AG04449 (cell line): ENCODE measurements around the gene NOS1AP.

Source experiments
- CTCF ChIA-PET: fragments of 350-600 bp; formaldehyde crosslinking; extraction: SDS; loops from one replicate; lab custom pipeline; 2021; ENCODE audit warnings: antibody characterized with exemption; lab: Yijun Ruan, JAX
- POLR2A ChIA-PET: fragments of 400-600, 350-600 bp; formaldehyde crosslinking; extraction: SDS; loops from one replicate; lab custom pipeline; 2020; ENCODE audit warnings: antibody characterized with exemption, inconsistent platforms; lab: Yijun Ruan, JAX
- DNase-seq: peaks from one replicate; pipeline ENCODE4 v3.0.0-alpha.2; 2010; ENCODE audit warnings: low read depth, low spot score
- H3K4me3 ChIP-seq: 2 replicates; pipeline ENCODE4 v1.5.1; 2011; ENCODE audit warnings: low read depth, mild to moderate bottlenecking, control low read depth, low read length
- TF ChIP-seq, protein P1 (sequence below): IDR thresholded peaks from one replicate; pipeline ENCODE4 v1.5.1; 2011; ENCODE audit warnings: mild to moderate bottlenecking, moderate library complexity, low read length, control low read depth, inconsistent platforms; ENCODE audit not compliant: insufficient read depth; ENCODE audit errors: missing control alignments

NOS1AP gene

DNA sequence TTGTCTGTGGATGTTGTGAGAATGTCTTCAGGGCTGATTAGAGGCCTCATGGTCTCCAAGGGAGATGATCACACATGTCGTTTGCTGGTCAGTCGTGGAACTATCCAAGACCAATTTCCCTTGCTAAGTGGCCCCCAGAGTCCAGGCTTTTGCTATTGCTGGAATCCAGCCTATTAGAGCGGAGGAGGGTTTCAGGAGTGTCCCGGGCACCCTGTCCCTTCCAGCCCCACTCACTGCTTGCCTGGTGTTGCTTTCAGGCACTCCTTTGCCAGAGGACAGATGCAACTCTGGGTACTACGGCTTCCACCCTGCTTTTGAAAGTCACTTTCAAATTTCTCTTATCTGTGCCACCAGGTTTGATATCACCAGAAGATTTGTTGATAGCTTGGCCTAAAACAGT lies 149.1 kb downstream of the NOS1AP start:
- ChIA-PET POLR2A (no interaction called here), CTCF (no interaction called here)
- TF ChIP-seq, protein P1, sequence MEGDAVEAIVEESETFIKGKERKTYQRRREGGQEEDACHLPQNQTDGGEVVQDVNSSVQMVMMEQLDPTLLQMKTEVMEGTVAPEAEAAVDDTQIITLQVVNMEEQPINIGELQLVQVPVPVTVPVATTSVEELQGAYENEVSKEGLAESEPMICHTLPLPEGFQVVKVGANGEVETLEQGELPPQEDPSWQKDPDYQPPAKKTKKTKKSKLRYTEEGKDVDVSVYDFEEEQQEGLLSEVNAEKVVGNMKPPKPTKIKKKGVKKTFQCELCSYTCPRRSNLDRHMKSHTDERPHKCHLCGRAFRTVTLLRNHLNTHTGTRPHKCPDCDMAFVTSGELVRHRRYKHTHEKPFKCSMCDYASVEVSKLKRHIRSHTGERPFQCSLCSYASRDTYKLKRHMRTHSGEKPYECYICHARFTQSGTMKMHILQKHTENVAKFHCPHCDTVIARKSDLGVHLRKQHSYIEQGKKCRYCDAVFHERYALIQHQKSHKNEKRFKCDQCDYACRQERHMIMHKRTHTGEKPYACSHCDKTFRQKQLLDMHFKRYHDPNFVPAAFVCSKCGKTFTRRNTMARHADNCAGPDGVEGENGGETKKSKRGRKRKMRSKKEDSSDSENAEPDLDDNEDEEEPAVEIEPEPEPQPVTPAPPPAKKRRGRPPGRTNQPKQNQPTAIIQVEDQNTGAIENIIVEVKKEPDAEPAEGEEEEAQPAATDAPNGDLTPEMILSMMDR, result no peak
- no peak overlapping the region for H3K4me3 ChIP-seq
- no peak for DNase-seq

DNA sequence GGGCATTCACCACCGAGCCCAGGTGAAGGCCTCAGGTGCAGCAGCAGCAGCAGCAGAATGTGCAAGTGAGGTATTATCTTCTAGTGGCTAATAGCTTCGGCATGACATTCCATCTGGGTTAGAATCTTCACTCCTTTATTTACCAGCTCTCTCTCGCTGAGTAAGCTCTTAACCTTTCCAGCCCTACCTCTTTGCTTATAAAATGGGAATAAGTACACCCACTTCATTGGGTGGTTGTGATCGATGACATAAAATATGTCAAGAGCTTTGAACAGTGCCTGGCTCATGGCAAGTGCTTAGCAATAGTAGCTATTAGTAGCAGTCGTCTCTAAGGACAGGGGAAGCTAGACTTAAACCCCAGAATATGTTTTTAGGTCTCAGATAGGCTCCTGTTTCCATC lies 149.5 kb downstream of the NOS1AP start:
- DNase-seq, result no peak
- ChIA-PET POLR2A (no interaction called here), CTCF (no interaction called here)

DNA sequence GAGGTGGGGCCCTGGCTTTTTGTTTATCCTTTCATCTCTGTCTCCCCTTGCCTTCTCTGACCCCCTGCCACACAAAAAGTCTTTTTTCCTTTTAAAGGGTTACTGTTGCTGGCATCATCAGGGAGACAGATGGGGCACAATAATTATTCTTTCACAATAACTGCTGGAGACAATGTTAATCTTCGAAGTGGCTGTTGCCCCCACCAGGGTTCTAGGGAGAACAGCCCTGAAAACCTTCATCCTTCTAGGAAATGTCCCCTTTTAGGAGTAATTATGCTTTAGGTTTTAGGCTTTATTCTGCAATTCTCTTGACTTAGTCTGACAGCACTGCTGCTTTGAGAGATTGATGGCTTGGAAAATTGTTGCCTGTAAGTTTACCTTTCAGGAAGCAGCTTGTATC lies 150.0 kb downstream of the NOS1AP start:
- TF ChIP-seq, protein P1, result no peak
- DNase-seq, result no peak
- POLR2A ChIA-PET, result no interaction called here
- CTCF ChIA-PET, result no interaction called here
- H3K4me3 ChIP-seq, result no peak overlapping the region

More for the DNA sequence above, 149.5 kb downstream of the NOS1AP start:
- H3K4me3 ChIP-seq, result no peak overlapping the region
- TF ChIP-seq, protein P1, result no peak

DNA sequence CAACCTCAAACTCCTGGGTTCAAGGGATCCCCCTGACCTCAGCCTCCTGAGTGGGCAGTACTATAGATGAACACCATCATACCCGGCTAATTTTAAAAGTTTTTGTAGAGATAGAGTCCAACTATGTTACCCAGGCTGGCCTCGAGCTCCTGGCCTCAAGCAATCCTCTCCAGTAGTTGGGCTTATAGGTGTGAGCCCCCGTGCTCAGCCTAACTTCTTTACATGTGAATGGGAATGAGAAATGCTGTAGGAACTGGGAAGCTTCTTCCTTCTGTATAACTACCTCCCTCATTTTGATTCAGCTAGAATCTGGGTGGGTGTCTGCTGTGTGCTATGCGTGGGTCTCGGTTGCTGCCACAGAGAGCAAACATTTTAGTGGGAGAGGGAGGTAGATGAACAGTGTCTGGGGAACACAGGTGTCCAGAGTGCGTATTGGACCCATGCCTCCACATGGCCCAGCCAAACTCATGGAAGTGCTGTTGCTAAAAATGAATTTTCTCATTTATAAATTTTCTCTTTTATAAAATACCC lies 150.6 kb downstream of the NOS1AP start:
- no peak for DNase-seq
- TF ChIP-seq, protein P1, result no peak
- H3K4me3 ChIP-seq, result no peak overlapping the region
- POLR2A ChIA-PET, result no interaction called here
- CTCF ChIA-PET, result no interaction called here

DNA sequence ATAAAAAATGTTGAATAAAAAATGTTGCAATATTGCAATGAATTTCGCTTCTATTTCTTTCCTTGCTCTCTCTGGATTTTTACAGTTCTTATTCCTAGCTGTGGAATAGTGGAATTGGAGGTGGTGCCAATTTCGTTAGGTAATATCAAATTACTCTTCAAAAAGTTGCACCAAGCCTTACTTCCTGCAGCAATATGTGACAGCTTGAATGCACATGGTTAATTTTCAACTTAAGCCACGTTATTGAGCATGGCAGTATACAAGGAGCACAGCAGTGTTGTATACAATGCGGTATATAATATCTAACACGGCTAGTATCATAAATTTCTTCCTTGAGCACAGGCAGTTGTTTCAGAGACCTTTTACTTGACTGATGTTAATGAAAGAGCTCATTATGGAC lies 152.5 kb downstream of the NOS1AP start:
- ChIA-PET CTCF (no interaction called here), POLR2A (no interaction called here)
- no peak overlapping the region for H3K4me3 ChIP-seq
- no peak for DNase-seq
- TF ChIP-seq, protein P1, result no peak

DNA sequence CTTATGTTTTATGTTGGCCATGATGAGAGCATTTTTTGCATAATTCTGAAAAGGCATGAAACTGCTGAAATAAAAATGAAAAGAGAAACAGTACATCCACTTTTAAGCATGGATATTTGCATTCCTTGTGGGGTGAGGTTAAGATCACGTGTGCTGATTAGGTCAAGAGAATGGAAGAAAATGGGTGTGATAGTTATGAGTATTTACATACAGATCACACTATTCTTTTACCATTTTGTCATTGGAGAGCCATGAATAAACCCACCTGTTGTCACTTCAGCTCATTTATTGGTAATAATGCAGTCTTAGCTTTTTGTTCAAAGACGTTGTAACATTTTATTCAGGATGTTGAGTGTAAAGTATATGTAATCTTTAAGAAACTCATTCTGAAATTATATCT lies 153.2 kb downstream of the NOS1AP start:
- TF ChIP-seq, protein P1, result no peak
- H3K4me3 ChIP-seq, result no peak overlapping the region
- ChIA-PET POLR2A (no interaction called here), CTCF (no interaction called here)
- DNase-seq, result no peak
